Keratinocyte (primary cell): ENCODE results near the gene INPP5A.

Experiments
- CTCF ChIP-seq, 3 experiments: IDR thresholded peaks in 1 of 3; conservative IDR thresholded peaks in 1 of 3; optimal IDR thresholded peaks in 1 of 3; 2 replicates in 2 of 3; 3 replicates in 1 of 3; pipeline versions ENCODE3 to v1.5.1; 2011; ENCODE audit warnings: low read length in 3 of 3, mild to moderate bottlenecking in 3 of 3, moderate library complexity in 2 of 3, control low read depth in 1 of 3, inconsistent platforms in 1 of 3; ENCODE audit not compliant: insufficient read depth in 2 of 3; ENCODE audit errors: extremely low read depth in 1 of 3
- EZH2 ChIP-seq: IDR thresholded peaks from one replicate; pipeline ENCODE4 v1.6.1; 2012; ENCODE audit warnings: inconsistent platforms, mild to moderate bottlenecking, low read length, moderate library complexity

- no peak for TF ChIP-seq CTCF (optimal IDR thresholded peaks at IDR 0.05 in 1 of 3, IDR thresholded peaks at IDR 0.05 in 1 of 3, conservative IDR thresholded peaks at IDR 0.05 in 1 of 3; ENCODE audit: extremely low read depth in 1 of 3, insufficient read depth in 2 of 3, low read length in 3 of 3)
- no peak for TF ChIP-seq EZH2
These were observed 25.4 kb downstream of the INPP5A start for GRCh38 chr10:132562916-132563456.
